Measurements from ENCODE around the gene IFIH1. TPM values are rescaled to one million over a fixed set of nuclear protein-coding genes. Genes with fewer than 3 reads are reported as not detected.

Gene IFIH1
- total and polyA plus RNA-seq, 9 of the 15 experiments (the other 6 are each of a cell fraction or from before 2014, with no cell fraction given), result 0.15 to 1.2 (median 0.60) TPM; not detected in 1

DNA sequence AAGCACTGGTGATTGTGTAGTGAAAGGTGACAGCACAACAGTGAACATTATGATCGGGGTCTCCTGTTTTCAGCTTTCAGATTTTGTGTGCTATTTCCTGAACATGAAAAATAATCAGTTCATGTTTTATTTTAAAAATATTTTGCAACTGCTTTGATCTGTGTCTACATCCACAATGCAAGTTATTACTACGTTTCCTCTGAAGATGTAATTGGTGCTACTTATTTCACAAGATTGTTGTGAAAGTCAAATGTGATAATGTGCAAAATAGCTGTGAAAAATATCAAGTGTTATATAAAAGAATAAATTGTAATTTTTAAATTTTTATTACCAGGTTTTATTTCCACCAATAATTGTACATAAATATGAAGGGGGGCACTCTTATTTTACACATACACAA, 19.4 kb upstream of the IFIH1 start:
- Histone ChIP-seq H3K4me1 (replicated peaks in 1 of 2; ENCODE audit: control insufficient read depth in 2 of 2, insufficient read depth in 2 of 2, low read length in 2 of 2) (no peaks in the 10 kb centered on the region), H3K9me3 (replicated peaks; ENCODE audit: control insufficient read depth, insufficient read depth, low read depth, low read length) (no peaks in the 10 kb centered on the region), H3K36me3 (ENCODE audit: control insufficient read depth, insufficient read depth, low read length) (no peaks in the 10 kb centered on the region), H3K27me3 (ENCODE audit: control insufficient read depth in 2 of 2, insufficient read depth in 2 of 2, low read length in 2 of 2) (no peaks in the 10 kb centered on the region), H3K79me2 (ENCODE audit: control insufficient read depth, insufficient read depth, low read length) (no peaks in the 10 kb centered on the region), H3K4me3 (no peak overlapping the region), H3K9ac (ENCODE audit: insufficient read depth in 1 of 2, low read depth in 2 of 2, low read length in 2 of 2) (no peak overlapping the region), H3K4me2 (ENCODE audit: insufficient read depth, low read length) (no peak overlapping the region), H4K20me1 (replicated peaks; ENCODE audit: control insufficient read depth, insufficient read depth, low read length) (no peaks in the 10 kb centered on the region), H3K27ac (ENCODE audit: extremely low read depth, low read depth, low read length) (no peak overlapping the region), H3K9me1 (ENCODE audit: control insufficient read depth, insufficient read depth, low read length) (no peaks in the 10 kb centered on the region), H2AFZ (ENCODE audit: low read depth, low read length) (no peak overlapping the region)
- BruUV-seq (replicated peaks), result no TSS peak
- in situ Hi-C loops (cut with MboI) (no loop called here), intact Hi-C loops (cut with micrococcal nuclease) (no loop called here)
- FAIRE-seq (no peak), ATAC-seq (no peak), DNase-seq (ENCODE audit: extremely low read depth in 1 of 4, low spot score in 3 of 4) (no peak)
- POLR2A ChIA-PET, result no interaction called here
- TF ChIP-seq SMC3 (conservative IDR thresholded peaks at IDR 0.05; ENCODE audit: insufficient read depth, low read depth, low read length) (no peak), POU5F1 (IDR thresholded peaks at IDR 0.05; ENCODE audit: borderline replicate concordance, low read depth, low read length, partially characterized antibody) (no peak), MTA2 (IDR thresholded peaks at IDR 0.05; ENCODE audit: low read depth) (no peak), ESRRB (CRISPR knock-in tag; IDR thresholded peaks at IDR 0.05; ENCODE audit: borderline replicate concordance) (no peak), ZEB2 (IDR thresholded peaks at IDR 0.05) (no peak), HDAC6 (IDR thresholded peaks at IDR 0.05; ENCODE audit: low read depth, low read length) (no peak), ZBTB17 (CRISPR knock-in tag; IDR thresholded peaks at IDR 0.05) (no peak), ZNF121 (CRISPR knock-in tag; conservative IDR thresholded peaks at IDR 0.05) (no peak), DACH1 (IDR thresholded peaks at IDR 0.05; ENCODE audit: partially characterized antibody) (no peak), MYC (IDR thresholded peaks at IDR 0.05; ENCODE audit: low read depth, low read length) (no peak), MYC (CRISPR knock-in tag; IDR thresholded peaks at IDR 0.05; ENCODE audit: borderline replicate concordance, low read depth) (no peak)
- TF ChIP-seq, protein P1, sequence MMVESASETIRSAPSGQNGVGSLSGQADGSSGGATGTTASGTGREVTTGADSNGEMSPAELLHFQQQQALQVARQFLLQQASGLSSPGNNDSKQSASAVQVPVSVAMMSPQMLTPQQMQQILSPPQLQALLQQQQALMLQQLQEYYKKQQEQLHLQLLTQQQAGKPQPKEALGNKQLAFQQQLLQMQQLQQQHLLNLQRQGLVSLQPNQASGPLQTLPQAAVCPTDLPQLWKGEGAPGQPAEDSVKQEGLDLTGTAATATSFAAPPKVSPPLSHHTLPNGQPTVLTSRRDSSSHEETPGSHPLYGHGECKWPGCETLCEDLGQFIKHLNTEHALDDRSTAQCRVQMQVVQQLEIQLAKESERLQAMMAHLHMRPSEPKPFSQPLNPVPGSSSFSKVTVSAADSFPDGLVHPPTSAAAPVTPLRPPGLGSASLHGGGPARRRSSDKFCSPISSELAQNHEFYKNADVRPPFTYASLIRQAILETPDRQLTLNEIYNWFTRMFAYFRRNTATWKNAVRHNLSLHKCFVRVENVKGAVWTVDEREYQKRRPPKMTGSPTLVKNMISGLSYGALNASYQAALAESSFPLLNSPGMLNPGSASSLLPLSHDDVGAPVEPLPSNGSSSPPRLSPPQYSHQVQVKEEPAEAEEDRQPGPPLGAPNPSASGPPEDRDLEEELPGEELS (CRISPR knock-in tag; IDR thresholded peaks at IDR 0.05; ENCODE audit: borderline replicate concordance), result no peak
- CTCF ChIA-PET (ENCODE audit: low intra/inter-chr PET ratio), result interaction anchor here (0.6 kb wide), 1 partner anchor 1211 kb away, joined by 3 read pairs; no protein-coding TSS in a partner anchor
- 0% methylated on average over 2 of the region's 2 CpGs for WGBS (ENCODE audit: insufficient coverage, low coverage, missing lambda C conversion rate)

Measured in K562 (cell line).